H9 (cell line): ENCODE data around the gene TRIM75. TPM values are rescaled to one million over a fixed set of nuclear protein-coding genes. Genes with fewer than 3 reads are reported as not detected.

ENCODE experiments used
- DNase-seq: peaks from one replicate; pipeline ENCODE4 v3.0.0-alpha.2; 2017
- H2AFZ ChIP-seq: one replicate; pipeline ENCODE4 v1.6.1; 2013; ENCODE audit warnings: mild to moderate bottlenecking, low read length, control low read depth, moderate library complexity
- H2AK5ac ChIP-seq: 2 replicates; pipeline ENCODE4 v1.6.1; 2013; ENCODE audit warnings: low read length, control low read depth, mixed read lengths; ENCODE audit not compliant: insufficient read length
- H2BK120ac ChIP-seq: one replicate; pipeline ENCODE4 v1.6.1; 2013; ENCODE audit warnings: low read depth, mild to moderate bottlenecking, low read length, control low read depth, inconsistent platforms; ENCODE audit not compliant: poor library complexity, severe bottlenecking
- H2BK12ac ChIP-seq: 2 replicates; pipeline ENCODE4 v1.6.1; 2013; ENCODE audit warnings: low read length, control low read depth, mixed read lengths, low read depth; ENCODE audit not compliant: insufficient read length
- H2BK15ac ChIP-seq: 2 replicates; pipeline ENCODE4 v1.6.1; 2013; ENCODE audit warnings: low read depth, low read length, control low read depth
- H2BK20ac ChIP-seq: one replicate; pipeline ENCODE4 v1.6.1; 2013; ENCODE audit warnings: low read depth, mild to moderate bottlenecking, low read length, control low read depth, inconsistent platforms; ENCODE audit not compliant: poor library complexity, severe bottlenecking
- H2BK5ac ChIP-seq: 2 replicates; pipeline ENCODE4 v1.6.1; 2013; ENCODE audit warnings: low read length, control low read depth, mixed read lengths; ENCODE audit not compliant: insufficient read length
- H3K14ac ChIP-seq: 2 replicates; pipeline ENCODE4 v1.6.1; 2013; ENCODE audit warnings: low read length, control low read depth; ENCODE audit not compliant: insufficient read depth
- H3K18ac ChIP-seq: 2 replicates; pipeline ENCODE4 v1.6.1; 2013; ENCODE audit warnings: low read depth, mild to moderate bottlenecking, mixed read lengths, low read length, control low read depth; ENCODE audit not compliant: insufficient read length
- H3K23ac ChIP-seq: 2 replicates; pipeline ENCODE4 v1.6.1; 2013; ENCODE audit warnings: low read length, control low read depth, mixed read lengths, low read depth; ENCODE audit not compliant: insufficient read length
- H3K23me2 ChIP-seq: 2 replicates; pipeline ENCODE4 v1.6.1; 2013; ENCODE audit warnings: low read depth, mild to moderate bottlenecking, mixed read lengths, low read length, control low read depth; ENCODE audit not compliant: insufficient read length, poor library complexity, severe bottlenecking
- H3K27ac ChIP-seq: 2 replicates; pipeline ENCODE4 v1.5.1; 2013; ENCODE audit warnings: low read length, control low read depth, mixed read lengths, low read depth; ENCODE audit not compliant: insufficient read length
- H3K27me3 ChIP-seq: 2 replicates; pipeline ENCODE4 v1.6.1; 2013; ENCODE audit warnings: low read length, control low read depth, inconsistent platforms; ENCODE audit not compliant: insufficient read depth
- H3K4ac ChIP-seq: 2 replicates; pipeline ENCODE4 v1.6.1; 2013; ENCODE audit warnings: low read depth, mild to moderate bottlenecking, control low read depth, inconsistent platforms, low read length, moderate library complexity
- H3K4me1 ChIP-seq: 2 replicates; pipeline ENCODE4 v1.6.1; 2013; ENCODE audit warnings: low read length, control low read depth, inconsistent platforms; ENCODE audit not compliant: insufficient read depth
- H3K4me2 ChIP-seq: 2 replicates; pipeline ENCODE4 v1.6.1; 2013; ENCODE audit warnings: low read length, control low read depth, mixed read lengths; ENCODE audit not compliant: insufficient read length, insufficient read depth
- H3K56ac ChIP-seq: 2 replicates; pipeline ENCODE4 v1.6.1; 2013; ENCODE audit warnings: low read depth, mild to moderate bottlenecking, mixed read lengths, low read length, control low read depth; ENCODE audit not compliant: insufficient read length
- H3K79me1 ChIP-seq: 2 replicates; pipeline ENCODE4 v1.6.1; 2013; ENCODE audit warnings: low read depth, mild to moderate bottlenecking, moderate library complexity, low read length, control low read depth, inconsistent platforms; ENCODE audit not compliant: insufficient read depth, poor library complexity, severe bottlenecking
- H3K79me2 ChIP-seq: 2 replicates; pipeline ENCODE4 v1.6.1; 2013; ENCODE audit warnings: low read length, control low read depth, inconsistent platforms; ENCODE audit not compliant: insufficient read depth
- H3K9ac ChIP-seq: 2 replicates; pipeline ENCODE4 v1.6.1; 2013; ENCODE audit warnings: low read length, control low read depth, mixed read lengths; ENCODE audit not compliant: insufficient read length; ENCODE audit errors: extremely low read depth
- H3K9me3 ChIP-seq: one replicate; pipeline ENCODE4 v1.6.1; 2013; ENCODE audit warnings: low read depth, low read length, inconsistent platforms; ENCODE audit not compliant: control insufficient read depth
- H3T11ph ChIP-seq: one replicate; pipeline ENCODE4 v1.6.1; 2013; ENCODE audit warnings: mild to moderate bottlenecking, low read length, control low read depth, inconsistent platforms
- H4K20me1 ChIP-seq: one replicate; pipeline ENCODE4 v1.6.1; 2013; ENCODE audit not compliant: control insufficient read depth, insufficient read length, insufficient read depth
- H4K5ac ChIP-seq: 2 replicates; pipeline ENCODE4 v1.6.1; 2013; ENCODE audit warnings: low read depth, mild to moderate bottlenecking, mixed read lengths, low read length, control low read depth; ENCODE audit not compliant: insufficient read length
- H4K8ac ChIP-seq: replicated peaks from 2 replicates; pipeline ENCODE4 v1.6.1; 2013; ENCODE audit warnings: low read length, control low read depth, mixed read lengths, low read depth; ENCODE audit not compliant: insufficient read length
- H4K91ac ChIP-seq: 2 replicates; pipeline ENCODE4 v1.6.1; 2013; ENCODE audit warnings: low read depth, mild to moderate bottlenecking, moderate library complexity, mixed read lengths, low read length, control low read depth; ENCODE audit not compliant: insufficient read length
- H3K27ac Mint-ChIP-seq, 3 experiments: 2 replicates in 2 of 3; 3 replicates in 1 of 3; pipeline ENCODE4 v1.8.0; 2020 to 2021; ENCODE audit warnings: mixed read lengths in 3 of 3, mild to moderate bottlenecking in 1 of 3, moderate library complexity in 1 of 3
- H3K27me3 Mint-ChIP-seq: 2 replicates; pipeline ENCODE4 v1.8.0; 2021; ENCODE audit warnings: low read depth, mild to moderate bottlenecking, moderate library complexity, mixed read lengths
- H3K36me3 Mint-ChIP-seq, 3 experiments: 2 replicates in 2 of 3; 3 replicates in 1 of 3; pipeline ENCODE4 v1.8.0; 2020 to 2021; ENCODE audit warnings: low read depth in 3 of 3, mixed read lengths in 3 of 3; ENCODE audit not compliant: insufficient read depth in 1 of 3
- H3K4me1 Mint-ChIP-seq, 2 experiments: 2 replicates each; pipeline ENCODE4 v1.8.0; 2020; ENCODE audit warnings: mixed read lengths in 2 of 2
- H3K4me3 Mint-ChIP-seq, 2 experiments: 2 replicates in 1 of 2; 3 replicates in 1 of 2; pipeline ENCODE4 v1.8.0; 2020 to 2021; ENCODE audit warnings: mild to moderate bottlenecking in 2 of 2, mixed read lengths in 2 of 2, moderate library complexity in 1 of 2
- H3K9me3 Mint-ChIP-seq, 2 experiments: 2 replicates in 1 of 2; 3 replicates in 1 of 2; pipeline ENCODE4 v1.8.0; 2020; ENCODE audit warnings: mild to moderate bottlenecking in 2 of 2, mixed read lengths in 2 of 2, moderate library complexity in 1 of 2
- WGBS: extraction: QIAGEN DNeasy Blood & Tissue Kit; methylation state at CpG from one replicate; pipeline ENCODE4 v1.1.7; 2013; ENCODE audit warnings: missing lambda C conversion rate, low lambda C conversion rate, mixed read lengths; ENCODE audit not compliant: insufficient read length; ENCODE audit errors: extremely low coverage; 5-methylcytosine and 5-hydroxymethylcytosine counted together
- total RNA-seq: library from RNA; stranded (reverse); gene quantifications from 2 replicates; pipeline ENCODE4 v1.2.1, GENCODE V29; 2021
- TF ChIP-seq, protein P1 (sequence below): fragments of 200-600 bp; sonication (generic); conservative IDR thresholded peaks from 3 replicates; pipeline ENCODE4 v1.8.0; 2021; ENCODE audit warnings: antibody characterized with exemption, mild to moderate bottlenecking

Gene TRIM75
- total RNA-seq, 1 experiment from 2014 or later: not detected

GRCh38 chr4:165101641-165102040 is 48.0 kb downstream of the TRIM75 start:
- H3K9me3 ChIP-seq: no peaks in the 10 kb centered on the region
- no peak overlapping the region for H3K23ac ChIP-seq
- no peak overlapping the region for H3K4ac ChIP-seq
- no peak overlapping the region for H3K56ac ChIP-seq
- H3K23me2 ChIP-seq: no peaks in the 10 kb centered on the region
- Mint-ChIP-seq H3K36me3 (peaks cover 4 to 27% (median 27%) of the 10 kb centered on the region in 3 experiments; a peak in 6 of 7 replicates), H3K4me3 (no peak overlapping the region), H3K27me3 (no peaks in the 10 kb centered on the region), H3K4me1 (no peaks in the 10 kb centered on the region), H3K9me3 (no peaks in the 10 kb centered on the region), H3K27ac (peak overlapping the region in 1 of 3 experiments; percentile 61; a peak in 1 of 7 replicates)
- no peak overlapping the region for H3K14ac ChIP-seq
- no peak overlapping the region for H4K5ac ChIP-seq
- H3T11ph ChIP-seq: no peak overlapping the region
- H3K27me3 ChIP-seq: no peaks in the 10 kb centered on the region
- no peaks in the 10 kb centered on the region for H3K79me2 ChIP-seq
- H2BK12ac ChIP-seq: no peak overlapping the region
- no CpG with 5 or more reads among the region's 3 CpGs for WGBS
- H3K27ac ChIP-seq: no peak overlapping the region
- no peak overlapping the region for H3K4me2 ChIP-seq
- H2AK5ac ChIP-seq: no peak overlapping the region
- H2BK5ac ChIP-seq: no peak overlapping the region
- TF ChIP-seq, protein P1, sequence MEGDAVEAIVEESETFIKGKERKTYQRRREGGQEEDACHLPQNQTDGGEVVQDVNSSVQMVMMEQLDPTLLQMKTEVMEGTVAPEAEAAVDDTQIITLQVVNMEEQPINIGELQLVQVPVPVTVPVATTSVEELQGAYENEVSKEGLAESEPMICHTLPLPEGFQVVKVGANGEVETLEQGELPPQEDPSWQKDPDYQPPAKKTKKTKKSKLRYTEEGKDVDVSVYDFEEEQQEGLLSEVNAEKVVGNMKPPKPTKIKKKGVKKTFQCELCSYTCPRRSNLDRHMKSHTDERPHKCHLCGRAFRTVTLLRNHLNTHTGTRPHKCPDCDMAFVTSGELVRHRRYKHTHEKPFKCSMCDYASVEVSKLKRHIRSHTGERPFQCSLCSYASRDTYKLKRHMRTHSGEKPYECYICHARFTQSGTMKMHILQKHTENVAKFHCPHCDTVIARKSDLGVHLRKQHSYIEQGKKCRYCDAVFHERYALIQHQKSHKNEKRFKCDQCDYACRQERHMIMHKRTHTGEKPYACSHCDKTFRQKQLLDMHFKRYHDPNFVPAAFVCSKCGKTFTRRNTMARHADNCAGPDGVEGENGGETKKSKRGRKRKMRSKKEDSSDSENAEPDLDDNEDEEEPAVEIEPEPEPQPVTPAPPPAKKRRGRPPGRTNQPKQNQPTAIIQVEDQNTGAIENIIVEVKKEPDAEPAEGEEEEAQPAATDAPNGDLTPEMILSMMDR: no peak
- no peak overlapping the region for H3K18ac ChIP-seq
- no peak for DNase-seq
- no peaks in the 10 kb centered on the region for H3K4me1 ChIP-seq
- no peak overlapping the region for H3K9ac ChIP-seq
- no peak overlapping the region for H4K91ac ChIP-seq
- no peak overlapping the region for H4K8ac ChIP-seq
- no peak overlapping the region for H2BK15ac ChIP-seq
- H3K79me1 ChIP-seq: no peaks in the 10 kb centered on the region
- no peak overlapping the region for H2AFZ ChIP-seq
- no peak overlapping the region for H2BK20ac ChIP-seq
- H4K20me1 ChIP-seq: no peaks in the 10 kb centered on the region
- H2BK120ac ChIP-seq: no peak overlapping the region
